GM19438 (cell line): Measurements from ENCODE around the gene MARCKSL1.
"Not testable (repeated sequence)": the region's sequence is repeated elsewhere in the genome, so short reads cannot be mapped to it uniquely, and the experiment has no call there.

Source experiments
- ATAC-seq: cut with Tn5 transposase; IDR thresholded peaks from one replicate; pipeline ENCODE4 v1.9.1; 2021; ENCODE audit warnings: low read depth; ENCODE audit not compliant: unreplicated experiment

MARCKSL1 gene

GRCh38 chr1:32291708-32292538 is 44.1 kb downstream of the MARCKSL1 start, which contains the start of gene HDAC1:
Gene HDAC1 (plus strand): TSS chr1:32292083. CDS start chr1:32292170, 87 bp downstream.
- peak; percentile 92 for ATAC-seq

- ATAC-seq, result no peak
Measured at GRCh38 chr1:32291145-32291707, 44.8 kb downstream of the MARCKSL1 start.

GRCh38 chr1:32289256-32289655 is 46.8 kb downstream of the MARCKSL1 start:
- no peak for ATAC-seq

- ATAC-seq, result no peak
Measured at GRCh38 chr1:32286763-32287162, 49.3 kb downstream of the MARCKSL1 start.

GRCh38 chr1:32285658-32286057 is 50.4 kb downstream of the MARCKSL1 start:
- no peak for ATAC-seq

- ATAC-seq, result not testable (repeated sequence)
Measured at GRCh38 chr1:32284777-32285176, 51.3 kb downstream of the MARCKSL1 start.
